BLaER1 treated with 17β-estradiol and CSF1 and Interleukin-3, amounts not matched to agents 10 nM and 100 nM (cell line): ENCODE results near the gene ANKS1A.

Source experiments
- H3K27ac ChIP-seq, 11 experiments: shearing (Covaris generic); formaldehyde crosslinking; 2 replicates each; pipeline ENCODE4 v1.8.1; 2022
- H3K27me3 ChIP-seq, 11 experiments: shearing (Covaris generic); formaldehyde crosslinking; 2 replicates each; pipeline ENCODE4 v1.8.1; 2022
- H3K36me3 ChIP-seq, 11 experiments: shearing (Covaris generic); formaldehyde crosslinking; 2 replicates each; pipeline ENCODE4 v1.8.1; 2022
- H3K4me1 ChIP-seq, 10 experiments: shearing (Covaris generic); formaldehyde crosslinking; 2 replicates each; pipeline ENCODE4 v1.8.1; 2022
- H3K4me2 ChIP-seq, 11 experiments: shearing (Covaris generic); formaldehyde crosslinking; 2 replicates each; pipeline ENCODE4 v1.8.1; 2022
- H3K4me3 ChIP-seq, 10 experiments: shearing (Covaris generic); formaldehyde crosslinking; 2 replicates each; pipeline ENCODE4 v1.8.1; 2022
- H3K9ac ChIP-seq, 11 experiments: shearing (Covaris generic); formaldehyde crosslinking; 2 replicates each; pipeline ENCODE4 v1.8.1; 2022
- H3K9me3 ChIP-seq, 11 experiments: shearing (Covaris generic); formaldehyde crosslinking; replicated peaks in 1 of 11; 2 replicates each; pipeline ENCODE4 v1.8.1; 2022
- H4K20me1 ChIP-seq, 11 experiments: shearing (Covaris generic); formaldehyde crosslinking; 2 replicates each; pipeline ENCODE4 v1.8.1; 2022
- Cebpa-rat ChIP-seq, 11 experiments: shearing (Covaris generic); IDR thresholded peaks; 2 replicates each; pipeline ENCODE4 v1.8.1; 2022

The ANKS1A gene

GRCh38 chr6:35016502-35017321, 127.7 kb downstream of the ANKS1A start:
- H3K4me3 ChIP-seq: no peak overlapping the region
- H3K9ac ChIP-seq: no peak overlapping the region

GRCh38 chr6:35017411-35018181, 128.5 kb downstream of the ANKS1A start:
- Histone ChIP-seq H3K4me3 (no peak overlapping the region), H3K27ac (peak overlapping the region in 1 of 11 experiments; percentile 29; a peak in 1 of 22 replicates), H3K9me3 (no peaks in the 10 kb centered on the region), H3K4me2 (no peak overlapping the region), H3K4me1 (peaks cover 10 to 28% (median 22%) of the 10 kb centered on the region in 10 experiments), H4K20me1 (peaks cover 0 to 27% (median 0%) of the 10 kb centered on the region in 11 experiments; a peak in 4 of 22 replicates), H3K9ac (no peak overlapping the region), H3K36me3 (peaks cover 23 to 86% (median 41%) of the 10 kb centered on the region in 11 experiments), H3K27me3 (no peaks in the 10 kb centered on the region)
- no peak for TF ChIP-seq Cebpa-rat (IDR thresholded peaks at IDR 0.05)

More at GRCh38 chr6:35016502-35017321, 127.7 kb downstream of the ANKS1A start:
- Histone ChIP-seq H4K20me1 (peaks cover 0 to 22% (median 0%) of the 10 kb centered on the region in 11 experiments; a peak in 4 of 22 replicates), H3K9me3 (no peaks in the 10 kb centered on the region), H3K4me2 (no peak overlapping the region), H3K27ac (no peak overlapping the region), H3K36me3 (peaks cover 23 to 81% (median 39%) of the 10 kb centered on the region in 11 experiments), H3K4me1 (peaks cover 10 to 28% (median 22%) of the 10 kb centered on the region in 10 experiments), H3K27me3 (no peaks in the 10 kb centered on the region)
- TF ChIP-seq Cebpa-rat (IDR thresholded peaks at IDR 0.05): no peak

GRCh38 chr6:35018182-35018519, 129.1 kb downstream of the ANKS1A start:
- no peak overlapping the region for H3K27ac ChIP-seq
- peaks cover 23 to 90% (median 41%) of the 10 kb centered on the region in 11 experiments for H3K36me3 ChIP-seq
- no peaks in the 10 kb centered on the region for H3K27me3 ChIP-seq
- H3K9ac ChIP-seq: no peak overlapping the region
- H3K4me1 ChIP-seq: peaks cover 10 to 28% (median 22%) of the 10 kb centered on the region in 10 experiments
- H3K9me3 ChIP-seq: no peaks in the 10 kb centered on the region
- H3K4me2 ChIP-seq: no peak overlapping the region
- H4K20me1 ChIP-seq: peaks cover 0 to 32% (median 0%) of the 10 kb centered on the region in 11 experiments; a peak in 4 of 22 replicates
- TF ChIP-seq Cebpa-rat (IDR thresholded peaks at IDR 0.05): no peak
- no peak overlapping the region for H3K4me3 ChIP-seq

- H3K36me3 ChIP-seq: peaks cover 23 to 89% (median 41%) of the 10 kb centered on the region in 11 experiments
- no peaks in the 10 kb centered on the region for H3K27me3 ChIP-seq
- no peak overlapping the region for H3K27ac ChIP-seq
- no peak overlapping the region for H3K4me3 ChIP-seq
- H3K4me1 ChIP-seq: peaks cover 10 to 24% (median 17%) of the 10 kb centered on the region in 10 experiments
- H4K20me1 ChIP-seq: peaks cover 0 to 33% (median 0%) of the 10 kb centered on the region in 11 experiments; a peak in 4 of 22 replicates
- no peak overlapping the region for H3K4me2 ChIP-seq
- no peak overlapping the region for H3K9ac ChIP-seq
- no peak for TF ChIP-seq Cebpa-rat (IDR thresholded peaks at IDR 0.05)
- H3K9me3 ChIP-seq: no peaks in the 10 kb centered on the region
These were observed 129.7 kb downstream of the ANKS1A start for GRCh38 chr6:35018746-35019145.

- no peak for TF ChIP-seq Cebpa-rat (IDR thresholded peaks at IDR 0.05)
- no peaks in the 10 kb centered on the region for H3K27me3 ChIP-seq
- peaks cover 7 to 22% (median 14%) of the 10 kb centered on the region in 10 experiments for H3K4me1 ChIP-seq
These were observed 130.1 kb downstream of the ANKS1A start for GRCh38 chr6:35019171-35019570.

GRCh38 chr6:35019831-35020230, 130.8 kb downstream of the ANKS1A start:
- Histone ChIP-seq H3K4me1 (peaks cover under 1 to 22% (median 9%) of the 10 kb centered on the region in 10 experiments; a peak in 19 of 20 replicates), H3K9me3 (no peaks in the 10 kb centered on the region), H3K4me3 (no peak overlapping the region), H3K4me2 (no peak overlapping the region), H3K36me3 (peaks cover 23 to 92% (median 46%) of the 10 kb centered on the region in 11 experiments), H3K9ac (no peak overlapping the region), H4K20me1 (peaks cover 0 to 43% (median 0%) of the 10 kb centered on the region in 11 experiments; a peak in 4 of 22 replicates), H3K27ac (no peak overlapping the region), H3K27me3 (no peaks in the 10 kb centered on the region)
- no peak for TF ChIP-seq Cebpa-rat (IDR thresholded peaks at IDR 0.05)

More at GRCh38 chr6:35019171-35019570, 130.1 kb downstream of the ANKS1A start:
- Histone ChIP-seq H3K9me3 (no peaks in the 10 kb centered on the region), H3K4me3 (no peak overlapping the region), H4K20me1 (peaks cover 0 to 36% (median 0%) of the 10 kb centered on the region in 11 experiments; a peak in 4 of 22 replicates), H3K4me2 (no peak overlapping the region), H3K27ac (no peak overlapping the region), H3K9ac (no peak overlapping the region), H3K36me3 (peaks cover 23 to 92% (median 42%) of the 10 kb centered on the region in 11 experiments)

GRCh38 chr6:35021004-35021403, 131.9 kb downstream of the ANKS1A start:
- no peak for TF ChIP-seq Cebpa-rat (IDR thresholded peaks at IDR 0.05)
- Histone ChIP-seq H3K27ac (no peak overlapping the region), H4K20me1 (peaks cover 0 to 55% (median 0%) of the 10 kb centered on the region in 11 experiments; a peak in 4 of 22 replicates), H3K36me3 (peaks cover 23 to 88% (median 46%) of the 10 kb centered on the region in 11 experiments), H3K4me3 (no peak overlapping the region), H3K4me1 (peaks cover 0 to 20% (median 2%) of the 10 kb centered on the region in 10 experiments; a peak in 8 of 20 replicates), H3K9me3 (no peaks in the 10 kb centered on the region), H3K4me2 (no peak overlapping the region), H3K9ac (no peak overlapping the region), H3K27me3 (no peaks in the 10 kb centered on the region)

- Histone ChIP-seq H3K27me3 (no peaks in the 10 kb centered on the region), H3K9ac (no peak overlapping the region), H3K4me2 (no peak overlapping the region), H3K9me3 (no peaks in the 10 kb centered on the region), H4K20me1 (peaks cover 0 to 67% (median 0%) of the 10 kb centered on the region in 11 experiments; a peak in 4 of 22 replicates), H3K4me1 (peaks cover 0 to 20% (median 2%) of the 10 kb centered on the region in 10 experiments; a peak in 8 of 20 replicates), H3K27ac (no peak overlapping the region), H3K36me3 (peaks cover 14 to 87% (median 39%) of the 10 kb centered on the region in 11 experiments; a peak in 21 of 22 replicates), H3K4me3 (no peak overlapping the region)
- no peak for TF ChIP-seq Cebpa-rat (IDR thresholded peaks at IDR 0.05)
These were observed 134.3 kb downstream of the ANKS1A start for GRCh38 chr6:35023091-35024000.
